Skeletal muscle tissue (tissue), 4 donors: ENCODE measurements around the gene PRR33. TPM values are rescaled to one million over a fixed set of nuclear protein-coding genes. Genes with fewer than 3 reads are reported as not detected.

Experiments used
- H3K27ac ChIP-seq: one replicate; pipeline ENCODE4 v1.7.0; 2013; ENCODE audit warnings: mild to moderate bottlenecking, low read depth, low read length, inconsistent platforms
- H3K27me3 ChIP-seq, 3 donors: one replicate each; pipeline ENCODE4 v1.7.0; 2013; ENCODE audit warnings: low read length in 3 of 3; ENCODE audit not compliant: control insufficient read depth in 3 of 3, insufficient read depth in 3 of 3
- H3K36me3 ChIP-seq, 3 donors: one replicate each; pipeline ENCODE4 v1.7.0; 2013; ENCODE audit warnings: low read length in 3 of 3; ENCODE audit not compliant: control insufficient read depth in 3 of 3, insufficient read depth in 3 of 3
- H3K4me1 ChIP-seq, 3 donors: one replicate each; pipeline ENCODE4 v1.7.0; 2013; ENCODE audit warnings: low read length in 3 of 3, mild to moderate bottlenecking in 3 of 3; ENCODE audit not compliant: control insufficient read depth in 3 of 3, insufficient read depth in 3 of 3
- H3K4me3 ChIP-seq, 3 donors: one replicate each; pipeline ENCODE4 v1.7.0; 2013; ENCODE audit warnings: low read length in 3 of 3
- H3K9ac ChIP-seq, 3 donors: one replicate each; pipeline ENCODE4 v1.7.0; 2013; ENCODE audit warnings: low read length in 3 of 3, mild to moderate bottlenecking in 3 of 3, moderate library complexity in 2 of 3, low read depth in 1 of 3
- H3K9me3 ChIP-seq, 3 donors: one replicate each; pipeline ENCODE4 v1.7.0; 2013; ENCODE audit warnings: low read length in 3 of 3; ENCODE audit not compliant: control insufficient read depth in 3 of 3
- total RNA-seq: library from RNA; depleted of rRNA; stranded (reverse); fragments of >200 nt; gene quantifications from one replicate; pipeline ENCODE4 v1.2.3, GENCODE V29; 2014
- donor health status: Osteomylitis.

PRR33 gene
- total RNA-seq, 1 donor from 2014 or later: 1.0 TPM

GRCh38 chr11:1852271-1852876, 39.3 kb downstream of the PRR33 start:
- Histone ChIP-seq H3K36me3 (no peaks in the 10 kb centered on the region), H3K27ac (peak overlapping the region; percentile 79), H3K9ac (no peak overlapping the region), H3K4me3 (no peak overlapping the region), H3K4me1 (peaks cover 31 to 73% (median 35%) of the 10 kb centered on the region in 3 donors), H3K27me3 (peaks cover 0 to 4% (median 0%) of the 10 kb centered on the region in 3 donors), H3K9me3 (no peaks in the 10 kb centered on the region)

DNA sequence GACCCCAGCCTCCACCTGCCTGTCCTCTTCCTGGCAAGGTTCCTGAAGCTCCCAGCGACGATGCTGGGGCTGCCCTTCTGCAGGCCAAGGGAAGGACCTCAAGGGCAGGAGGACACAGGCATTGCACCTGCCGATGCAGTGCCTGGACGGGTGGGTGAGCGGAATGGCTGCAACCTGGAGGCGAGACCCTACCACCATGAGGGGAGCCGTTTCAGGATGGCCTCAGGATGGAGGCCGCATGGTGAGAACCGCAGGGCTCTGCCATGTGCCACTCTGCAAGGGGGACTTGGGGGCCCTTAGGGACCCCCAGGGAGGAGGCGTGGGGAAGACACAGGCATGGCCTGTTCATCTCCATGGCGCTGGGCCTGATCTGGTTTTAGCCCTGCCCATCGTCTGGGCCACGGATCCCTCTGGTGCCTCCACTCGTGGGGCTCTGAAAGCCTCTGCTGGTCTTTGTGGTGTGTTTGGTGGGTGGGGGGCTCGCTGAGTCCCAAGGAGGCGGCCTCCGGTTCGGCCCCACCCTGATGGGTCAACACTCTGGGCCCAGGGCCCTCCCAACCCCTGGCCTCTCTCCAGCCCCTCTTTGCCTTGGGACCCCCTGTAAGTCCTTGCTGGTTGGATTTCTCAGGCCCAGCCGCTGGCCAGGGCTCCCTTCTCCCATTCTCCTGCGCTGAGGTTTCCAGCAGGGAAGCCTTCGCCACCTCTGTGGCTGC, 40.1 kb downstream of the PRR33 start:
- no peak overlapping the region for H3K9ac ChIP-seq
- H3K9me3 ChIP-seq: no peaks in the 10 kb centered on the region
- no peaks in the 10 kb centered on the region for H3K36me3 ChIP-seq
- H3K27me3 ChIP-seq: peaks cover 0 to 4% (median 0%) of the 10 kb centered on the region in 3 donors
- no peak overlapping the region for H3K27ac ChIP-seq
- no peak overlapping the region for H3K4me3 ChIP-seq
- H3K4me1 ChIP-seq: peaks cover 31 to 69% (median 36%) of the 10 kb centered on the region in 3 donors

DNA sequence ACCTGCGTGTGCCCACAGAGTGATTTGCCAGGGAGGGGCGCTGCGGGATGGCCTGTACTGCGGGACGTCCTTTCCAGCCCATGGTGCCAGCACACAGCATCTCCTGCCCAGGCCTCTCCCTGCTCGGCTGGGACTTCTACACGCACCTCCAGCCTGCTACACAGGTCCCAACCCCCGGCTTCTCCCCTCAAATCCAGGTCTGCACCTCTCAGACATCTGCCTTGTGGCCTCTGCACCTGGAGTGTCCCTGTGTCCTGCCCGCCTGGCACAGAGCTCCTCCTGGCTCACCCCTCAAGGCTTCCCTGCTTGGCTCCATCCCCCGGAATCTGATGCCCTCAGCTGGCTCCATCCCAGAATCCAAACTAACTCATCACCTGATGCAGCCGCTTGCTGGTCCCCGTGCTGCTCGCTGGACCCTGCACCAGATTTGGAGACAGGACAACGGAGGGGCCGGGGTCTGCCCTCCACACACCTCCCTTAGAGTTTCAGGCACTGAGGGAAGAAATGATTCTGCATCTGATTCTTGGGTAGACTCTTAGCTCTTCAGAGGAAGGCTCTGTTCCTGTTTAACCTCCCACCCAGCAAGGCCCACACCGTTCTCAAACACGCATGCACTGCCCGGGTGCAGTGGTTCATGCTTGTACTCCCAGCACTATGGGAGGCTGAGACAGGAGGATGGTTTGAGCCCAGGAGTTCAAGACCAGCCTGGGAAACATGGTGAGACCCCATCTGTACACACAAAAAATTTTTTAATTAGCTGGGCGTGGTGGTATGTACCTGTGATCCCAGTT, 42.9 kb downstream of the PRR33 start:
- Histone ChIP-seq H3K4me3 (no peak overlapping the region), H3K36me3 (no peaks in the 10 kb centered on the region), H3K27me3 (peaks cover 0 to 4% (median 0%) of the 10 kb centered on the region in 3 donors), H3K9me3 (no peaks in the 10 kb centered on the region), H3K27ac (no peak overlapping the region), H3K4me1 (peaks cover 13 to 56% (median 29%) of the 10 kb centered on the region in 3 donors), H3K9ac (no peak overlapping the region)

- Histone ChIP-seq H3K27ac (no peak overlapping the region), H3K4me1 (peaks cover 8 to 49% (median 24%) of the 10 kb centered on the region in 3 donors), H3K36me3 (no peaks in the 10 kb centered on the region), H3K27me3 (peaks cover 0 to 4% (median 0%) of the 10 kb centered on the region in 3 donors), H3K9me3 (no peaks in the 10 kb centered on the region), H3K4me3 (no peak overlapping the region), H3K9ac (no peak overlapping the region)
Observed at GRCh38 chr11:1847926-1848639, 43.6 kb downstream of the PRR33 start.

GRCh38 chr11:1847006-1847735, 44.5 kb downstream of the PRR33 start:
- H3K9me3 ChIP-seq: no peaks in the 10 kb centered on the region
- no peak overlapping the region for H3K4me3 ChIP-seq
- no peak overlapping the region for H3K27ac ChIP-seq
- no peak overlapping the region for H3K9ac ChIP-seq
- peaks cover 6 to 46% (median 21%) of the 10 kb centered on the region in 3 donors for H3K4me1 ChIP-seq
- peaks cover 0 to 4% (median 0%) of the 10 kb centered on the region in 3 donors for H3K27me3 ChIP-seq
- no peaks in the 10 kb centered on the region for H3K36me3 ChIP-seq

DNA sequence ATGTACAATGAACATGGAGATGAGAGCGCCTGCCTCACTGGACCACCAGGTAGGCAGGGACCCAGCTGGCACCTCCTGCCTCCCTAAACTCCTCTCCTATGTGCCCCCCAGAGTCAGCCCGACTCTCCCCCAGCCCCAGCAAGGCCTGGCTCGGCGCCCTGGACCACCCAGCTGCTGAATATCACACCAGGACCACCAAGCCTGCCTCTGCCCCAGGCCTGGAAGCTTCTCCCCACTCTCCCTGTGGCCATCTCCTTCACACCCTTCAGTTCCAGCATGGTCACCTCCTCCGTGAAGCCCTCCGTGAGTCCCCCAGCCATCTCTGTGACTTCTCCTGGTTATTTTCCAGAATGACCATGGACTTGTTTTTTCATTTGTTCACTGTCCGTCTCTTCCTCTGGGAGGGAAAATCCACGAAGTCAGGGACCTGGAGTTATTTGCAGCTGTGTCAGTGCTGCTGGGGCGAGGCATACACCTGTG, 45.2 kb downstream of the PRR33 start:
- no peak overlapping the region for H3K4me3 ChIP-seq
- no peak overlapping the region for H3K27ac ChIP-seq
- H3K9me3 ChIP-seq: no peaks in the 10 kb centered on the region
- no peak overlapping the region for H3K9ac ChIP-seq
- H3K27me3 ChIP-seq: peaks cover 0 to 4% (median 0%) of the 10 kb centered on the region in 3 donors
- peaks cover 0 to under 1% (median 0%) of the 10 kb centered on the region in 3 donors for H3K36me3 ChIP-seq
- H3K4me1 ChIP-seq: peaks cover 12 to 47% (median 23%) of the 10 kb centered on the region in 3 donors

DNA sequence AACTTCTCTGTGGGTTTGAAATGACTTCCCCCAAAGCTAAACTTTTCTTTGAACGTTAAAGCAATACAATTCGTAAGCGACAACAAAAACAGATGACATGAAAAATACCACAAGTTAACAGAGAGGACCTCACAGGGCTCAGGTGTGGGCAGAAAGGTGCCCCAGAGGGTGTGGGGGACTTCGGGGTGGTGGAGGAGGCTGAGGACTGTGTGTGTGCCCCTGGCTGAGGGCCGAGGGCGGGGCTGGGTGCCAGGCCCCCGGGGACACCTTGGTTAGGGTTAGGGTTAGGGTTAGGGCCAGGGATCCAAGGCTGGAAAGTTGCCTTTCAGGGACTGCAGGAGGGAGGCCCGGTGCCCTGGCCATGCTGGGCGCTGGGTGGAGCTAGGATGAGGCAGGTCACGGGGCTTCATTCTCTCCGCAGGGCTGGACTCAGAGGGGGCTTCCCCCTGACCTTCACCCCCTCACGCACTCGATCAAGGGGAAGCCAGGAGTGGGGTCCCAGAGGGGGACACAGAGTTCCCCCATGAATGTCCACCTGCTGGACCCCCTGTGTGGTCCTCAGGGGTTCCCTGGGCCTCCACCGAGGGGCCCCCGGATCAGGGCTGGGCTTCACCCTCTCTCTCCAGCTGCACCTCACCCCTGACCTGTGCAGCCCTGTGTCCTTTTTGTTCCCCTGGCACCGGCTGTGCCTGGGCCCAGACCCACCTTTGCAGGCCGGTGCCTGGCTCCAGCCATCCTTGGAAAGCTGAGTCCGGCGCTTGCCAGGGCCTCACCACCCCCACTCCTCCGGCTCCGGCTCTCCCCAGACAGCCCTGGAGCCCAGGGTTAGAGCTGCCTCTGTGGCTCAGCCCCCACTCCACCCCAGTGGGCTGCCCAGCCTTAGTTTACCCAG, 45.9 kb downstream of the PRR33 start:
- H3K4me1 ChIP-seq: peaks cover 15 to 51% (median 25%) of the 10 kb centered on the region in 3 donors
- H3K27me3 ChIP-seq: peaks cover 0 to 4% (median 0%) of the 10 kb centered on the region in 3 donors
- H3K9ac ChIP-seq: no peak overlapping the region
- H3K4me3 ChIP-seq: no peak overlapping the region
- peaks cover 0 to 5% (median 5%) of the 10 kb centered on the region in 3 donors for H3K36me3 ChIP-seq
- no peaks in the 10 kb centered on the region for H3K9me3 ChIP-seq
- H3K27ac ChIP-seq: no peak overlapping the region

GRCh38 chr11:1845095-1845429, 46.6 kb downstream of the PRR33 start:
- Histone ChIP-seq H3K9me3 (no peaks in the 10 kb centered on the region), H3K9ac (peak overlapping the region in 1 of 3 donors; percentile 28), H3K4me3 (no peak overlapping the region), H3K27ac (no peak overlapping the region), H3K27me3 (peaks cover 0 to 4% (median 0%) of the 10 kb centered on the region in 3 donors), H3K36me3 (peaks cover 3 to 5% (median 5%) of the 10 kb centered on the region in 3 donors), H3K4me1 (peaks cover 15 to 53% (median 25%) of the 10 kb centered on the region in 3 donors)
